Neutrophil (primary cell): ENCODE data around the gene CDK19.
A peak's percentile ranks its signal among the peaks of the same experiment; 100 is the strongest.

ENCODE experiments used
- H3K27ac ChIP-seq: fragments of 200-600 bp; sonication (generic); 2 replicates; pipeline ENCODE4 v1.5.1; 2016; ENCODE audit warnings: mild to moderate bottlenecking, moderate library complexity
- H3K27me3 ChIP-seq: fragments of 200-600 bp; sonication (generic); 2 replicates; pipeline ENCODE4 v1.6.0; 2016; ENCODE audit warnings: mild to moderate bottlenecking
- H3K36me3 ChIP-seq: fragments of 200-600 bp; sonication (generic); 2 replicates; pipeline ENCODE4 v1.5.1; 2017
- H3K4me1 ChIP-seq, 2 experiments: fragments of 200-600 bp in 1 of 2; sonication (generic) in 1 of 2; 1 replicate in 1 of 2; 2 replicates in 1 of 2; pipeline versions ENCODE4 v1.5.1 to v1.6.1; 2013 to 2016; ENCODE audit warnings: low read depth in 1 of 2, low read length in 1 of 2, mild to moderate bottlenecking in 1 of 2, moderate library complexity in 1 of 2; ENCODE audit not compliant: control insufficient read depth in 1 of 2, insufficient read depth in 1 of 2
- H3K4me3 ChIP-seq, 2 experiments: fragments of 200-600 bp in 1 of 2; sonication (generic) in 1 of 2; 1 replicate in 1 of 2; 2 replicates in 1 of 2; pipeline ENCODE4 v1.5.1; 2013 to 2016; ENCODE audit warnings: low read depth in 1 of 2, low read length in 1 of 2, mild to moderate bottlenecking in 1 of 2, moderate library complexity in 1 of 2
- H3K9me3 ChIP-seq: fragments of 200-600 bp; sonication (generic); 2 replicates; pipeline ENCODE4 v1.5.1; 2016
- TF ChIP-seq, protein P1 (sequence below): fragments of 200-600 bp; sonication (generic); IDR thresholded peaks from 2 replicates; pipeline ENCODE4 v1.5.1; 2016; ENCODE audit warnings: antibody characterized with exemption

Gene CDK19

GRCh38 chr6:110822249-110822648 is 7.0 kb upstream of the CDK19 start:
- TF ChIP-seq, protein P1, sequence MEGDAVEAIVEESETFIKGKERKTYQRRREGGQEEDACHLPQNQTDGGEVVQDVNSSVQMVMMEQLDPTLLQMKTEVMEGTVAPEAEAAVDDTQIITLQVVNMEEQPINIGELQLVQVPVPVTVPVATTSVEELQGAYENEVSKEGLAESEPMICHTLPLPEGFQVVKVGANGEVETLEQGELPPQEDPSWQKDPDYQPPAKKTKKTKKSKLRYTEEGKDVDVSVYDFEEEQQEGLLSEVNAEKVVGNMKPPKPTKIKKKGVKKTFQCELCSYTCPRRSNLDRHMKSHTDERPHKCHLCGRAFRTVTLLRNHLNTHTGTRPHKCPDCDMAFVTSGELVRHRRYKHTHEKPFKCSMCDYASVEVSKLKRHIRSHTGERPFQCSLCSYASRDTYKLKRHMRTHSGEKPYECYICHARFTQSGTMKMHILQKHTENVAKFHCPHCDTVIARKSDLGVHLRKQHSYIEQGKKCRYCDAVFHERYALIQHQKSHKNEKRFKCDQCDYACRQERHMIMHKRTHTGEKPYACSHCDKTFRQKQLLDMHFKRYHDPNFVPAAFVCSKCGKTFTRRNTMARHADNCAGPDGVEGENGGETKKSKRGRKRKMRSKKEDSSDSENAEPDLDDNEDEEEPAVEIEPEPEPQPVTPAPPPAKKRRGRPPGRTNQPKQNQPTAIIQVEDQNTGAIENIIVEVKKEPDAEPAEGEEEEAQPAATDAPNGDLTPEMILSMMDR: no peak
- Histone ChIP-seq H3K27ac (no peak overlapping the region), H3K9me3 (no peaks in the 10 kb centered on the region), H3K36me3 (no peaks in the 10 kb centered on the region), H3K27me3 (no peaks in the 10 kb centered on the region), H3K4me3 (no peak overlapping the region), H3K4me1 (peaks cover 57 to 69% of the 10 kb centered on the region in 2 experiments)

- TF ChIP-seq, protein P1: no peak
- H3K9me3 ChIP-seq: no peaks in the 10 kb centered on the region
- H3K36me3 ChIP-seq: no peaks in the 10 kb centered on the region
- H3K4me3 ChIP-seq: peak overlapping the region; percentile 92 to 93
- no peaks in the 10 kb centered on the region for H3K27me3 ChIP-seq
- H3K4me1 ChIP-seq: peaks cover 66 to 72% of the 10 kb centered on the region in 2 experiments
- H3K27ac ChIP-seq: peak overlapping the region; percentile 98
Measured at GRCh38 chr6:110816677-110817076, 1.4 kb upstream of the CDK19 start.

GRCh38 chr6:110815015-110815410 is 256 bp downstream of the CDK19 start:
- Histone ChIP-seq H3K9me3 (no peaks in the 10 kb centered on the region), H3K27me3 (no peaks in the 10 kb centered on the region), H3K4me3 (peak overlapping the region; percentile 92 to 93), H3K4me1 (peaks cover 56 to 61% of the 10 kb centered on the region in 2 experiments), H3K36me3 (no peaks in the 10 kb centered on the region), H3K27ac (peak overlapping the region; percentile 98)
- TF ChIP-seq, protein P1: peak; percentile 27

- Histone ChIP-seq H3K9me3 (no peaks in the 10 kb centered on the region), H3K36me3 (no peaks in the 10 kb centered on the region), H3K27ac (peak overlapping the region; percentile 98), H3K4me3 (peak overlapping the region; percentile 92 to 93), H3K4me1 (peaks cover 50 to 54% of the 10 kb centered on the region in 2 experiments), H3K27me3 (no peaks in the 10 kb centered on the region)
- TF ChIP-seq, protein P1: no peak
Measured at GRCh38 chr6:110814102-110815014, 911 bp downstream of the CDK19 start.

DNA sequence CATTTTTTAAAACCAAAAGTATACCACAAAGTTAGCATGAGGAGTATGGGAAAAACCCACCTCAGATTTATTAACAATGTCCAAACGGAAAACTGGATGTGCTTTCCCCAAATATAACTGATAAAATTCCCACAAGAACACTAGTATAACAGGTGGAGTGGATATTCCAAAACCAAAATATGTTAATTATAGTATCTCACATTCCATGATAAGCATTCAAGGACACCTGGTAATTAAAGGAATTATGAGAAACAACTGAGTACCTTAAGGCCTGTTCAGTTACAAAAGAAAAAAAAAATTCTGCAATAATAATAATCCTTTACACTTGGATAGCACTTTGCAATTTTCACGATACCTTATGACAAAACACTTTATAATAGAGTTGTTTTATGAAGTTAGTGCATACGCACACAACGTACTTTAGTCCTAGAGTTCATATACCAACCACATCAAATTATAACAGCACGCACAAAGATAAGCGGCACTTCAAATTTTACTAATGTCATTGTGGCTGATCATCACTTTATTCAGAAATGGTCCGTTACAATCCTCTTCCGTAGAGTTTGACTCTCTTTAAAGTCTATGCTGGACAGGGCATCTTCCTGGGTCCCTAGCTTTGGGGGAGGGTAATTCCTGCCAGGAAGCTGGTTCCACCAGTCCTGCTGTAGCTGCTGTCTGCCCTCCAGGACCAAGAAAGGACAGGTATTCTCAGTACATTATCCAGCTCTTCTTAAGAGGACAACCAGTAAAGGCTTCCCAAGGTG is 1.7 kb downstream of the CDK19 start:
- H3K4me1 ChIP-seq: peaks cover 42 to 46% of the 10 kb centered on the region in 2 experiments
- no peaks in the 10 kb centered on the region for H3K27me3 ChIP-seq
- TF ChIP-seq, protein P1: no peak
- no peaks in the 10 kb centered on the region for H3K9me3 ChIP-seq
- peak overlapping the region; percentile 92 to 93 for H3K4me3 ChIP-seq
- no peaks in the 10 kb centered on the region for H3K36me3 ChIP-seq
- peak overlapping the region; percentile 98 for H3K27ac ChIP-seq
